Stimulated activated CD4-positive, alpha-beta T cell treated with anti-CD3 and anti-CD28 coated beads, Interleukin-4, amount 100 ng/mL, for 24 hours (primary cell): ENCODE results near the gene SBK1.
A peak's percentile ranks its signal among the peaks of the same experiment; 100 is the strongest.

Experiments used
- DNase-seq: peaks from one replicate; pipeline ENCODE4 v3.0.0-alpha.2; 2020

Gene SBK1

DNA sequence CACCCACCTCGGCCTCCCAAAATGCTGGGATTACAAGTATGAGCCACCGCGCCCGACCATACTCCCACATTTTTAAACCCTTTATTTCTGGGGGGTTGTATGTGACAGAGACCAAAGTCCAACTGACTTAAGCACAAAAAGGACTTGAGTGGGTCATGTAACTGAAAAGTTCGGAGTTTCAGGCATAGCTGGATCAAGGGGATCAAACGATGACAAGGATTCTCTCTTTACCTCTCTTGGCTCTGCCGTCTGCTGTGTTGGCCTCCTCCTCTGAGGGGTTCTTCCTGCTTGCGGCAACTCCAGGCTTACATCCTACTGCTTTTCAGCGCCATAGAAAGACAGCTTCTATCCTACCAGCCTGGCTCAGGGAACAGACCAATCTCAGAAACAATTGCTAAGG lies 9.2 kb upstream of the SBK1 start:
- DNase-seq = no peak

DNA sequence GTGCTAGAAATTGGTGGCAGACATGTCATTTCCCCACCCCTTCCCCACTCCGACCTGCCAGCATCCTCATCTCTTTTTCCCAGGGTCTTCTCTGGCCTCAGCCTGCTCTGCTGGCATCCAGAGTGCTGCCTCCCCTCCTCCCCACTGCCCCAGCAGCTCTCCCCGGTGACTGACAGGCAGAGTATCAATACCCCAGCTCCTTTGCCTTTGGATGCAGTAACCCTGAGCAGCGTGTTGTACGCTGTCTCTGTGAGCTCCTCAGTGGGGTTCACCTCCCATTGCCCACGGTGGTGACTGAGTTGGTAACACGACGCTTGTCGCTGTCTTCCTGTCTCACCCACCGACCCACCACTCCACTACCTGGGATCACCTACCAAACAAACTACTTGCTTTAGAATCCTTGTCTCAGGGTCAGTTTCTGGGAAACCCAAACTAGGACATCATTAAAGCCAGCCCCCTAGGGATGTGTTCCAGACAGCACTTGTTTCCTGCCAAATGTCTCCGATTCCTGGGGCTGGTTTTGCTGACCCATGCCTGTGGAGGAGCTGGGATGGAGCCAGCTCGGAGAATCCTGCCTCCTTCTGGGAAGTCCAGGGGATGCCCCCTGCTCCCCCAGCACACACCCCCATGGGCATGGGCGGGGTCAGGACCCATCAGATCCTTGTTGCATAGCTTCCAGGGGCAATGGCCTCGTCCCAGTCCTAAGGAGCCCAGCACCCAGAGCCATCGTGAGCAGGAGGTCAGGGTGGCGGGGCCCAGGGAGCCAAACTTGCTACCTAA lies 8.3 kb upstream of the SBK1 start:
- no peak for DNase-seq

DNA sequence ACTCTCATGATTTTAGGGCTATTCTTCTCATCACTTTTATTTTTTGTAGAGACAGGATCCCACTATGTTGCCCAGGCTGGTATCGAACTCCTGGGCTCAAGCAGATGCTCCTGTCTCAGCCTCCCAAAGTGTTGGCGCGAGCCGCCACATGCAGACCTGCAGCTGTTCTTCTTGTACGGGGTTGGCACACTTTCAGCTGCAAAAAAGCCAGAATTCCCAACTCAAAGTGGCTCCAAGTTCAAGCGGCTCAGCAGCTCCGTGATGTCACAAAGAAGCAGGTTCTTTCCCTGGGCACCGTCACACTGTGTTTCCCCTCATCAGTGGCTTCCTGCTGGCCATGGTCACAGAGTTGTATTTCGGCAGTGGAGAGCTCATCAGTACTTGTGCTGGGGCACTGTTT lies 6.7 kb upstream of the SBK1 start:
- no peak for DNase-seq

DNA sequence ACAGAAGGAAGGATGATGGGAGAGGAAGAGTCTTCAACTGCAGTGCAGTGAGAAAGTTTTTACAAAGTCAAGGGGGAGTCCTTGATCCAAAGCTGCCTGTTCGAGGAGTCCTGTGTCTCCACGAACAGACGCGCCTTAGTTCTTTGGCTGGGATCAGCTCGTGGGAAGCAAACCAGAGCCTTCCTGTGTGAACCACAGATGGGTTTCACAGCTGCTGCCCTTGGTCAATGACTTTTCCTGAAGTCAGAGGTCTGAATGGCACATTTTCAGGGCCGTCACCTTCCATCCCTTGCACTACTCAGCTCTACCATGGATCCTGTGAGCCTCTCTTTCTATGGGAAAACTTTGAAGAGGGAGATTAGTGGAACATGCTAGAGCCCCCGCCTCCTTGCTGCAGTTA lies 4.2 kb upstream of the SBK1 start:
- DNase-seq = no peak

DNA sequence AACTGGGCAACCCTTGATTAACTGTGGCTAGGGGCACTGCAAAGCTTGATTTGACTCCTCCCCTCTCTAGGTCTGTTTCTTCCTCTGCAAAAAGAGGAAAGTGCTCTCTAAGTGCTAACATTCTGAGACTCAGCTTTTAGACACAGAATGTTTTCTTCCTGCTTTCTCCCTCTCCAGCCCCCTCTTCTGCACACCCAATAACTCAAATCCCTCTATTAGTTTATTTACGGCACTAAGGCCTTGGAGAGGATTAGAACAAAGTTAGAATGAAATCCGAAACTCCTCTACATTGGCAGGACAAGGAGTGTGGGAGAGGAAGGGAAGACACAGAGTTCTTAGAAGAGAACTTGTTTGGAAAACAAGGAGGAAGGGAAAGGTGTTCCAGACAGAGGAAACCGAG lies 3.3 kb upstream of the SBK1 start:
- no peak for DNase-seq

DNA sequence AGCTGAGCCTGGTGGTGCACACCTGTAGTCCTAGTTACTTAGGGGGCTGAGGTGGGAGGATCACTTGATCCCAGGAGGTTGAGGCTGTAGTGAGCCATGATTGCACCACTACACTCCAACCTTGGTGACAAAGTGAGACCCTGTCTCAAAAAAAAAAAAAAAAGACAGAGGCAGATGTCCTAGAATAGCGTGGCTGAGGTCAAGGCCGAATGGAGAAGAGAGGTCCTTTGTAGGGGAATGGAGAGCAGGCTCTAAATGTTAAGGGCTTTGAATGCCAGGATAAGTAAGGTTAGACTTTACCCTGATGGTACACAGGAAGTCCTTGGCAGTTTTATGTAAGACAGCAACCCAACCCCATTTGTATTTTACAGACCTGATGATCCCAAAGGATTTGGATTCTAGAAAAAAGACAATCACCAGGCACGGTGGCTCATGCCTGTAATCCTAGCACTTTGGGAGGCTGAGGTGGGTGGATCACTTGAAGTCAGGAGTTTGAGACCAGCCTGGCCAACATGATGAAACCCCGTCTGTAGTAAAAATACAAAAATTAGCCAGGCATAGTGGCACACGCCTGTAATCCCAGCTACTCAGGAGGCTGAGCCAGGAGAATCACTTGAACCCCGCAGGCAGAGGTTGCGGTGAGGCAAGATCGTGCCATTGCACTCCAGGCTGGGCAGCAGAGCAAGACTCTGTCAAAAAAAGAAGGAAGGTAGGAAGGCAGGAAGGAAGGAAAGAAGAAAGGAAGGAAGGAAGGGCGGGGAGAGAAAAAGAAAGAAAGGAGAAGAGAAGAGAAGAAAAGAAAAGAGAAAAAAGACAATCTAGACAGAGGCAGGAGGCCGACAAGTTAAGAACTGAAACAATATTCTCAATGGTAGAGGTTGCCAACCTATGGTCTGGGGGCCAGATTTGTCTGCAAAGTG lies 2.1 kb upstream of the SBK1 start:
- DNase-seq = no peak

DNA sequence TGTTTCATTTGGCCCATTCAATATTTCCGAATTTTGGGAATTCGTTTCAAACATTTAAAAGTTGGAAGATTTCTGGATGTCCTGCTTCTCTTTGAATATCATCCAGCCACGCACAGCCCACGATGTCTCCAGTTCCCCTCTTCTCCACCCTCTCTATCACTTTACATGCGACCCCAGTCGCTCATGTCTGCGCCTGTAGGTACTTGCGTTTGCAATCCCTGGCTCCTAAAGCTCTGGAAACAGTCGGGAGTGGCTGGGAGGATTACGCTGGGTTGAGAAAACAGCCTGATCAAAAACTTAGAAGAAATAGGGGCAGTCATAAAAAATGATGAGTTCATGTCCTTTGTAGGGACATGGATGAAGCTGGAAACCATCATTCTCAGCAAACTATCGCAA lies 1.5 kb upstream of the SBK1 start:
- no peak for DNase-seq

DNA sequence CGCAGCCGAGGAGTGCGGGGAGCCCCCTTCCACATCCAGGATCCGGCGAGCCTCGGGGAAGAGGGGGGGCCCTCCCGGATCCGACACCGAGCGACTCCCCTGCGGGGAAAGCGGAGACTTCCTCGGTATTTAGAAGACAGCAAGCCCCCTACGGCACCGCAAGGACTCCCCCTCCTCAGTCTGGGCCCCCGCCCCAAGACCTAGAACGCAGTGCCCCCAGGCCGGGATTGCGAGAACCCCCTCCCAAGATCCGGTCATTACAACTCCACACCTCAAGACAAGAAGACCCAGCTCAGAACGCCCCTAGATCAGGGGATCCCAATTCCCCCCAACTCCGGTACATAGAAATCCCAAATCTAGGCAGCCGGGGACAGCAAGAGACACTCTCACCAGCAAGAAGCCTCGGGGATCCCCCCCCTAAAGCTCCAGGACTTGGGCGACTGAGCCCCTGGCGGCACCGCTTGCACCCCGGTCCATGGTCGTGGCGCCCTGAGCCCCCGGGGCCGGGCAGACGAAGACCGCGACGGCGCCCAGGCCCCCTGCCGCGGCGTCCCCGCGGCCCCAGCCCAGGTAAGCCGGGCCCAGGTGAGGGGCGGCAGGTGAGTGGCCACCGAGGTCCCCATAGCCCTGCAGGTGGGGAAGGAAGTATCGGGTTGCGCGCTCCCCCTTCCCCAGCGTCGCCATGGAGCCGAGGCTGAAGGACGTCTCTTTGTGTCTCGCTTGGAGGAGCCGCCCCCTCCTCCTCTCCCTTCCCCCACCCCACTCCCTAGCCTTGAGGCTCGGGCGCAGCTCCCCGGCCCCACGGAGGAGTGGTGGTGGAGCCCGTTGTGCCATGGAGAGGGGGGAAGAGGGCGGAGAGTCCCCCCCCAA lies 641 bp downstream of the SBK1 start:
- no peak for DNase-seq

DNA sequence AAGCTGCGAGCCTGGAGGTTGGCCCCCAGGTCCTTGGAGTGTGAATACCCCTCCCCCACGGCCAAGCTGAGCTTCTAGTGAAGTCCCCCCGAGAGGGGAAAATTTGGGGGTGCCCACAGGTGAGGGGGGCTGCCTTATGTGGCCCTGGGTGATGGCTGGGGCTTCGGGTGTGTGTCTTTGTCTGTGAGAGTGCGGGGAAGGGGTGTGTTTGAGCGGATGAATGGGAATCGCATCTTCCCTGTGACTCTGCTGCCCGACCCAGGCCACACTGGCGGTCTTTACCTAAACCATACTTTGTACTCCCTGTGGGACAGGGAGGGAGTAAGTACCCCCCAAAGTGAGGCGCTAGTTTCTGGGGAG lies 1.3 kb downstream of the SBK1 start:
- DNase-seq = no peak

DNA sequence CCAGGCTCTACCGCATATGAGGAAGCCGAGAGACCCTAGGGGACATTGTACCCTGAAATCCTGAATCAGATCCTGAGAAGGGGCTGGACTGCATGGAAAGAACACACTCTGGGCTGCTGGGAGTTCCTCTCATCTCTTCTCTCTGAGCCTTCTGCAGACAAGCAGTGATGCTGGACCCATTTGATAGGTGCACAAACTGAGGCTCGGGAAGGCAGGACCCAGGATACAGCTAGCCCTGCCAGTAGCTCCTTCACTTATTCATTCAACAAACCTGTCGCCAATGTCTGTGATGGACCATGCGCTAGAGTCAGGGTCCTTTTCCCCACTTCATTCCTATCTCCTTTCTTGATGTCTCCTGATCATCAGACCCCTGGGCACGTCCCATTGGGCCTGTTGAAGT lies 1.9 kb downstream of the SBK1 start:
- no peak for DNase-seq

DNA sequence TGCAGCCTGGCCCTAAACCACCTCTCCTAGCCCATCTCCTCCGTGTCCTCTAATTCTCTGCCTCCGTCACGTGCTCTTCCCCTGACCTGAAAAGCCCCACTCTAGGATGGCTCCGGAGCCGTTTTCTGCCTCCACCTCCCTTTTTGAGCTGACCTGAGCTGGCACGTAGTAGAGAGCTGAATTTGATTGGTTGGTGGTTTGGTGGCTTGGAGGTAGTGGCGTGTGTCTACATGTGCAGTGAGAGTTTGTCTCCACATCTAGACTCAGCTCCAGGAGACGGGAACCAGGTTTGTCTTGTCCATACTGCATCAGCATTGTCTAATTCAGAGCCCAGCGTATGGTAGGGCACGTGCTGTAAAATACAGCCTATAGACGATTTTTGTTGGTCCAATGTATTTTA lies 3.0 kb downstream of the SBK1 start:
- DNase-seq = no peak

DNA sequence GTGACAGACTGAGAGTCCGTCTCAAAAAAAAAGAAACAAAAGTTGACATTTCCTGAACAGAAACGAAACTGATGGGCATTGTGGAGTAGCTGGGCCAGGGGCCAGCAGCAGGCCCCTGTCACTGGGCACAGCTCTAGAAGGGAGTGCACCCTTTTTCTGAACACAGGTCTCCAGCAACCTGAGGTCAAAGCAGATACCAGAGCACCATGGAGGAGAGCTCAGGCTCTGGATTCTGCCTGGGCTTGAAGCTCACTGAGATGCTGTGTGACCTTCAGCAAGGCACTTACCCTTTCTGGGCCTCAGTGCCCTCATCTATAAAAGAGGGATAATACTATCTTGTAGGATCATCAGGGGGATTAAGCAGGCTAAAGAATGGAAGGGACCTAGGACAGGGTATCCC lies 5.0 kb downstream of the SBK1 start:
- DNase-seq = no peak

DNA sequence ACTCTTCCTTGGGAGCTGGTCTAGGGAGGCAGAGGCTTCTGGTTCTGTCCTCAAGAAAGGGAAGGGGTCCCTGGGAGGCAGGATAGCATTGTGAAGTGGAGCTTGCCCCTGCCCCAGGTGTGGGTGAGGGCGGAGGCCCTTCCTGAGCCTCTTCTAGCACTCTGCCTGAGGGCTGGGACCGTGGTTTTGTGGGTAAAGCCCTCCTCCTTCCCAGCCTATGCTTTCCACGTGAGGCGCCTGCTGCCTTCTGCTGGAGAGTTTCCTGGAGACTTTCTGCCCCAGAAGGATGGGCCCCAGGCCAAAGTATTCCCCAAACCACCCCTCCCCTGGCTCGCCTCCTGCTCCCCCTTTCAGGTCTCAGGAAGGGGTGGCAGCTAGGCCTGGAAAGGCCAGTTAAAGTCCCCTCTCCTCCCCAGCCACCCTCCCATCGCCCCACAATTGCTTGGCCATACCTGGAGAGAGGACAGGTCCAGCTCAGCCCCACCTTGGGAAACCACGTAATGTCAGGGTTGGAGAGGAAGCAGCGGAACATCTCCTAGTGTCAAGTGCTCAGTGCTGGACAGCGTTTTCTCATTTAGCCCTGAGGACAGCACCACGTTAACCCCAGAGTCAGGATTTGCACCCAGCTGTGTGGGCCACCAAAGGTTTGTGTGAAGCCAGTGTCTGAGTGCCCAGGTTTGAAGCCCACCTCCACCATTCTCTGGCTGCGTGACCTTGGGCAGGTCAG lies 5.6 kb downstream of the SBK1 start:
- DNase-seq = no peak

DNA sequence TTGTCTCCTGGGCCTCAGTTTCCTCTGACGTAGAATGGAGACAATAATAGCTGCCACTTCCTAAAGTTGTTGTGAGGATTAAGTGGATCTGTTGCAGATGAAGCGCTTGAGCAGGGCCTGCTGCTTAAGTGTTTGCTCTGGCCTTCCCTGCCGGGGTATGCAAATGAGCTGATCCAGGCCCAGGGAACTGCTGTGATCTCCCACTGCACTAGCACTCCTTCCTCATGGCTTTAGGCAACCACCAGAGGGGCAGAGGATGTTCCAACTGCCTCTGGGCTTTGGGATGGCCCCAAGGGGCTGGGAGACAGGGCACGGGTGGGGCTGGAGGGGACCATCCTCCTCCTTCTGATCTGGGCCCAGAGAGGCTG lies 6.2 kb downstream of the SBK1 start:
- no peak for DNase-seq

DNA sequence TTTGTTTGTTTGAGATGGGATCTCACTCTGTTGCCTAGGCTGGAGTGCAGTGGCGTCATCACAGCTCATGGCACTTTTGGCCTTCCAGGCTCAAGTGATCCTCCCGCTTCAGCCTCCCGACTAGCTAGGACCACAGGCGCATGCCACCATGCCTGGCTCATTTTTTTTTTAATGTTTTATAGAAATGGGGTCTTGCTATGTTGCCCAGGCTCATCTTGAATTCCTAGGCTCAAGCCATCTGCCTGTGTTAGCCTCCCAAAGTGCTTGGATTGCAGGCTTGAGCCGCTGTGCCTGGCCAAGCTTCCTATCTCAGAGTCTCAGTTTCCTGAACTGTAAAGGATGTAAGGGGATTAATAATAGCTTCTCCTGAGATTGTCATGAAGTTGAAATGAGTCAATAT lies 8.0 kb downstream of the SBK1 start:
- no peak for DNase-seq

DNA sequence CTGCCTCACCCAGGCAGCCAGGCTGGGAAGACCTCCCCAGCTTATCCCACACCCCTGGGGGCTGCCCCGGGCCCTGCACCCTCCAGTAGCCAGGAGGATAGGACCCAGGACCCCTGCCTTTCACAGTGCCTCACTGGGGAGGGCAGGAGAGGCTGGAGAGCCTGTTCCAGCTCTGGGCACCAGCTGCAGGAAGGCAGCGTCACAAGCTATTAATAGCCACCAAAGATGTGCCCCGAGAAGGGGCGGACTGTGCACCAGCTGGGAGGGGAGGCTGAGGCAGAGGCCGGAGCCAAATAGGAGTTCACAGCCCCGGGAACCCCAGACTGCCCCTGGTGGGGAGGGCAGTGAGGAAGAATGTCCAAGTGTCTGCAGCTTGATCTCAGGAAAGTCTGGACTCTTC lies 8.8 kb downstream of the SBK1 start:
- no peak for DNase-seq

DNA sequence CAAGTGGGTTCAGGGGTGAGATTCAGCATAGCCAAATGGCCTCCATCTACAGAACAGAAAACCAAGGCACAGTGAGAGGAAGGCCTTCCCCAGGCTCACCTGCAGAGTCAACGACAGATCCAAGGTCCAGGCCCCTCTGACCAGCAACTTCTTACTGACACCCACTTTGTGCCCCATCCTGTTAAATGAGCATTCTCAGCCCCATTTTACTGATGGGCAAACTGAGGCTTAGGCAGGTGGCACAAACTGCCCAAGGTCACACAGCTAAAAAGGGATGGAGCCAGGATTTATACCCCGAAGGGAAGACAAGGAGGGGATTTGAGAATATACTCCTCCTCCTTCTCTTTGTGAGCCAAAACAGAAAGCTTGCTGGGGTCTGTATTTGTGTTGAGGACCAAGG lies 9.3 kb downstream of the SBK1 start:
- DNase-seq = no peak

DNA sequence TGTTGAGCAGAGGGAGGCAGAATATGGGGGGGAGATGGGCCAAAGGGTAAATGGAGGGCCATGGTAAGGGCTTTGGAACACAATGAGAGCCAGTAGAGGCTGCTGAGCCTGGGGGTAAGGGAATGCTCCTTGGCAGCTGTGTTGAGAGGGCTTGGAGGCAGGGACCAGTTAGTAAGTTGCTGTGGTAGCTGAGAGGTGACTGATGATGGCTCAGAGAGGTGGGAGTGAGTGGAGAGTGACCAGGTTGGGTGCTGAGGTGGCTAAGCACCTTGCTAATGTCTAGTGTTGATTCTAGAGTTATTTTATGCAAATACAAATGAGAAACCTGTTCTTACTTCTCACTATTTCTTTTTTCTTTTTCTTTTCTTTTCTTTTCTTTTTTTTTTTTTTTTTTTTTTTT lies 10.8 kb downstream of the SBK1 start:
- no peak for DNase-seq

DNA sequence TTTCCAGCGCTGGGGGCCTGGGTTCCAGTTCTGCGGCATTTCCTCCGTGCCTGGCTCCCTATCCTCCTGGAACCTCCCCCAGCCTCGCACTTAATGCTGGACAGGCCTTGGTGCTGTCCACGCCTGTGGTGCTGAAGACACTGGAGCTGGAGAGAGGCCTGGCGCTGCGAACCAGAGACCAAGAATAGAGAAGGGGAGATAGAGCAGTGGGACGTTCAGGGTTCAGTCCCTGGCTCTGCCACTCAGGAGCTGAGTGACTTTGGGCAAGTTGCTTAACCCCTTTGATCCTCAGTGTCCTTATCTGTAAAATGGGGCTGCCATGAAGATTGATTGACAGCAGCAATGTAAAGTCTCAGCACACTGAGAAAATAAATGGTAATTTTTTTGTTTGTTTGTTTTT lies 11.9 kb downstream of the SBK1 start:
- no peak for DNase-seq

DNA sequence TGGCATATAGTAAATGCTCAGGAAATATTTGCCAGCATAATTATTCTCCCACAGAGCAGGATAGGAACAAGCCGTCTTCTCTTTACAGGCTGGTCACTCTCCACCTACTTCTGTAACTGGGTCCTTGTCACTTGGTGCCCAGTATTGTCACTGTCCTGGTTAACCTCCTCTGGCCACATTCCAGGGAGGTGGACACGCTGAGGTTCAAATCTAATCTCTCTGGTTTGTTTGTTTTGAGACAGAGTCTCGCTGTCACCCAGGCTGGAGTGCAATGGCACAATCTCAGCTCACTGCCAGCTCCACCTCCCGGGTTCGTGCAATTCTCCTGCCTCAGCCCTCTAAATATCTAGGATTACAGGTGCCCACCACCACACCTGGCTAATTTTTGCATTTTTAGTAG lies 15.6 kb downstream of the SBK1 start:
- DNase-seq = no peak

DNA sequence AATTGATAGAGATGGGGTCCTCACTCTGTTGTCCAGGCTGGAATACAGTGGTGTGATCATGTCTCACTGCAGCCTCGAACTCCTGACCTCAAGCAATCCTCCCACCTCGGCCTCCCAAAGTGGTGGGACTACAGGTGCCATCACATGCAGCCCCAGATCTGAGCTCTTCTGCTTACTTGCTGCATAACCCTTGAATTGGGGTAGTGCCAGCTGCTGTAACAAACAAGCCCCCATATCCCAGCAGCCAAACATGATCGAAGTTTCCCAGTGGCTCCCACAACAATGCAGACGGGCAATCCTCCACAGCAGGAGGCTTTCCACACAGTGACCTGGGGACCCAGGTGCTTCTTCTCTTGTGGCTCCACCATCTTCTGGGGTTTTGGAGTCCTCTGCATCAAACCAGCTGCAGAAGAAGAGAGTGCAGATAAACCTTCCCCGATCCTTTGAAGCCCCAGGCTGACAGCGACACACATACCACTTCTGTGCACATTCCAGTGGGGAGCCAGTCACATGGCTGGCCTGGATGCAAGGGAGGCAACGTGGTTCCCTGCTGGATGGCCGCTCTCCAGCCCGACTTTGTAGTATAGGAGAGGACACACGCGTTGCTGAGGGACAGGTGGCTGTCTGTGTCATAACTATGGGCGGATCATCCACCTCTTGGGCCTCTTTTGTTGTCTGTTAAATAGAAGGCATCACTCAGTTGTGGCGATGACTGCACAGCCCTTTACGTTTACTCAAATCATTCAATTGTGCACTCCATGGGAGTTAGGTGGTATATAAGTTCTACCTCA lies 16.7 kb downstream of the SBK1 start:
- no peak for DNase-seq

DNA sequence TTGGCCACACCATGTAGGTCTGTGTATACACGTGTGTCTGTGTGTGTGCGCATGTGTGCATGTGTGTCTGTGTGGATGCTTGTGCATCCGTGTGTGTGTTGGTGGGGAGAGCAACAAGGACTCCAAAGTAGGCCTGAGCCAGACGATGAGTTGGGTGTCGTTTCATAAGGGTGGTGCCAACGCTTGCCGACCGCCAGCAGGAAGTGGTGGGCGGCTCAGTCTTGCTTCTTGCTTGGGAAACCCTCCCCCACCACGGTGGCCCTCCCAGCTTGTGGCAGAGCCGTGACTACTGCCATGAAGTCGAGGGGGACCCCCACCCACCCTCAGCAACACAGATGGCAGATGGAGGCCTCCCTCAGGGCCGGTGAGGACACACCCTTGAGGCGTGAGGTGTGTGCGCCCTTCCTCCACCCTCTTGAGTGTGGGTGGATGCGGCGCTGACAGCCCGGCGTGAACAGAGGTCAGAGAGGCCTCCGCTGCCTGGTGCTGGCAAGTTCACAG lies 17.5 kb downstream of the SBK1 start:
- DNase-seq = peak; percentile 84
